ENCODE measurements around the gene KCNG4.

DNA sequence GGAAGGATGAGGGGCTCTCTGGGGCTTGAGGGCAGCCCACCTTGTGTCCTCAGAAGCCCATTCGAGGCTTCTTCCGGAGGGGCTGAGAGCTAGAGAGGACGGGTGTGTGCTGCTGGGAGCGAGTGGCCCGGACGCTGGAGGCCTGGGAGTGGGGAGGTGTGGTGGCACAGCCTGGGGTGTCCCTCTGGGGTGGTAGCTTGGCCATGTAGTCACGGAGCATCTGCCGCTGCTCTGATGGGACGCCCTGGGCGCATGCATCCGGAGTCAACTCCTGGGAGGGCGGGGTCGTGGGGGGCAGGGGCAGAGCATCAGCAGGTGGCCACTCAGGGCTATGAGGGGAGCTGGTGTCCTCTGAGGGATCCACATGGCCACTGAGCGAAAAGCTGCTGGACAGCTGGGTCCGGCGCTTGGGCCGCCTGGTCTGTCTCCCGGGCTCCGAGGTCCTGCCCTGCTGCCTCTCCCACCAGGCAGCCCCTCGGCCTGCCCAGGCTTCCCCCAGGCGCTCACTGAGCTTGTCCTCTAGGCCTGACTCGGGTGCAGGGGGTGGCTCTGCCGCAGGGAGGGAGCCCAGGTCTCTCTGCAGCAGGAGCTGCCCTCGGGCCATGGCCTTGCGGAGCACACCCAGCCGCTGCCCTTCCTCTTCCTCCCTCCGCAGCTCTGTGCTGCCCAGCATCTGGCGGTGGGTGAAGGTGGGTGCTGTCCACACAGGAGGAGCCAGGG, 60.8 kb downstream of the KCNG4 start:
- TF ChIP-seq EP300 (conservative IDR thresholded peaks at IDR 0.05; ENCODE audit: poor library complexity, severe bottlenecking) (no peak), CTCF (IDR thresholded peaks at IDR 0.05; ENCODE audit: poor library complexity, severe bottlenecking) (no peak), REST (IDR thresholded peaks at IDR 0.05; ENCODE audit: borderline replicate concordance) (no peak), EZH2 (IDR thresholded peaks at IDR 0.05; ENCODE audit: borderline replicate concordance, insufficient read depth, low read length, poor library complexity, severe bottlenecking) (no peak)

Data from neural cell (in vitro differentiated cells).